ENCODE results near the gene KRTAP4-11. TPM values are rescaled to one million over a fixed set of nuclear protein-coding genes. Genes with fewer than 3 reads are reported as not detected.
"Not testable (repeated sequence)": the region's sequence is repeated elsewhere in the genome, so short reads cannot be mapped to it uniquely, and the experiment has no call there.

Gene KRTAP4-11
- polyA plus RNA-seq, 1 of the 3 experiments (the other 2 are of a cell fraction), result not detected

GRCh38 chr17:41111151-41111885, 6.9 kb downstream of the KRTAP4-11 start:
- DNase-seq, result no peak
- 12% methylated on average over 2 of the region's 2 CpGs for WGBS (ENCODE audit: low lambda C conversion rate)
- Histone ChIP-seq H2AFZ (ENCODE audit: low read depth) (no peak overlapping the region), H3K9me3 (peaks cover 9% of the 10 kb centered on the region; the same call in 1 of the 2 replicates), H3K79me2 (ENCODE audit: insufficient read depth) (no peaks in the 10 kb centered on the region), H3K4me1 (ENCODE audit: control insufficient read depth in 1 of 2, insufficient read depth in 2 of 2, low read depth in 1 of 2, low read length in 1 of 2) (no peaks in the 10 kb centered on the region), H3K4me2 (no peak overlapping the region), H3K4me3 (ENCODE audit: low read depth in 2 of 2, low read length in 1 of 2) (no peak overlapping the region), H3K9me2 (no peaks in the 10 kb centered on the region), H3F3A (replicated peaks; ENCODE audit: insufficient read depth) (no peaks in the 10 kb centered on the region), H4K20me1 (ENCODE audit: insufficient read depth) (no peaks in the 10 kb centered on the region), H3K9ac (no peak overlapping the region), H3K27me3 (ENCODE audit: insufficient read depth) (no peaks in the 10 kb centered on the region; the same call in 1 of the 2 replicates), H3K27ac (ENCODE audit: low read depth in 2 of 2, low read length in 1 of 2) (no peak overlapping the region), H3K36me3 (replicated peaks in 1 of 2; ENCODE audit: control insufficient read depth in 1 of 2, insufficient read depth in 2 of 2, low read length in 1 of 2) (no peaks in the 10 kb centered on the region)
- TF ChIP-seq USF1 (IDR thresholded peaks at IDR 0.05; ENCODE audit: borderline replicate concordance, low read depth) (no peak), TAF1 (IDR thresholded peaks at IDR 0.05; ENCODE audit: borderline replicate concordance, low read depth, low read length) (no peak), NFIC (IDR thresholded peaks at IDR 0.05; ENCODE audit: borderline replicate concordance) (no peak), EP300 (IDR thresholded peaks at IDR 0.05; ENCODE audit: borderline replicate concordance in 1 of 2, low read depth in 1 of 2, low read length in 1 of 2) (no peak), CTCF (IDR thresholded peaks at IDR 0.05) (no peak), TEAD4 (IDR thresholded peaks at IDR 0.05; ENCODE audit: borderline replicate concordance, insufficient read depth) (no peak), GATA2 (CRISPR knock-in tag; IDR thresholded peaks at IDR 0.05) (no peak), ZBTB33 (IDR thresholded peaks at IDR 0.05; ENCODE audit: borderline replicate concordance, low read depth) (no peak), ELF1 (IDR thresholded peaks at IDR 0.05) (no peak), POLR2AphosphoS5 (IDR thresholded peaks at IDR 0.05; ENCODE audit: low read depth, low read length) (no peak), GABPA (IDR thresholded peaks at IDR 0.05; ENCODE audit: low read depth) (no peak), MAX (IDR thresholded peaks at IDR 0.05; ENCODE audit: low read depth) (no peak), FOSL2 (IDR thresholded peaks at IDR 0.05; ENCODE audit: borderline replicate concordance, low read depth) (no peak), CHD2 (IDR thresholded peaks at IDR 0.05; ENCODE audit: low read length, partially characterized antibody) (no peak), SMC3 (IDR thresholded peaks at IDR 0.05; ENCODE audit: low read depth, low read length) (no peak), RAD21 (IDR thresholded peaks at IDR 0.05; ENCODE audit: low read length) (no peak)
- ChIA-PET CTCF (interaction anchor here (1.9 kb wide), 1 partner anchor 438 kb away, joined by 5 read pairs; no protein-coding TSS in a partner anchor), POLR2A (no interaction called here)

- not testable (repeated sequence) for H3K9me3 ChIP-seq
These were observed 9.3 kb downstream of the KRTAP4-11 start for GRCh38 chr17:41108728-41109386.

More at GRCh38 chr17:41108728-41109386, 9.3 kb downstream of the KRTAP4-11 start:
- H3K79me2 ChIP-seq (ENCODE audit: insufficient read depth); H3K27me3 ChIP-seq (ENCODE audit: insufficient read depth); H4K20me1 ChIP-seq (ENCODE audit: insufficient read depth); H3K4me3 ChIP-seq (ENCODE audit: low read depth in 2 of 2, low read length in 1 of 2); POLR2A ChIA-PET; H3K4me1 ChIP-seq (ENCODE audit: control insufficient read depth in 1 of 2, insufficient read depth in 2 of 2, low read depth in 1 of 2, low read length in 1 of 2); H3K9ac ChIP-seq; DNase-seq; H3K27ac ChIP-seq (ENCODE audit: low read depth in 2 of 2, low read length in 1 of 2); H3K9me2 ChIP-seq; H3K4me2 ChIP-seq; H3F3A ChIP-seq (replicated peaks; ENCODE audit: insufficient read depth); CTCF ChIA-PET; H3K36me3 ChIP-seq (replicated peaks in 1 of 2; ENCODE audit: control insufficient read depth in 1 of 2, insufficient read depth in 2 of 2, low read length in 1 of 2); H2AFZ ChIP-seq (ENCODE audit: low read depth): not testable (repeated sequence)
- WGBS (ENCODE audit: low lambda C conversion rate), result 3% methylated on average over 1 of the region's 1 CpG

All from SK-N-SH (cell line).